ENCODE measurements around the gene DDX24. TPM values are rescaled to one million over a fixed set of nuclear protein-coding genes. Genes with fewer than 3 reads are reported as not detected.

Gene DDX24
- total RNA-seq, 1 donor from 2014 or later: 97.3 TPM

DNA sequence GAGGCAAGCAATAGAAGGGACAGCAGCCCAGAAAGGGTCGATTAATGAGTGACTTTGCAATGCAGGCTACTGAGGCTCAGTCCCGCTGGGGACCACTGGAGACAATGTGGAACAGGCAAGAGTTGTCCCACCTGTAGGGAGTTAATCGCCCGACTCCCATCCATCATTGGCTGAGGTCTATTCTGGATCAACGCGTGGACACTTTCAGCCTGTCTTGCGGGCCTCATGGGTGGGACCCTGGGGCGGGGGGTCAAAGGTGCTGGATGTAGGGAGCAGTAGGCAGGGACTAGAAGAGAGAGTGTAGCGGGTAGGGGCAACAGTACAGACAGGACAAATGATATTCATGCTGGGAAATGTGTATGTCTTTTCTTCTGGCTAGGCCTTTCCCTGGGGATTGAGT lies 42.3 kb upstream of the DDX24 start:
- H3K36me3 ChIP-seq (ENCODE audit: control insufficient read depth, insufficient read depth, low read length): no peaks in the 10 kb centered on the region

DNA sequence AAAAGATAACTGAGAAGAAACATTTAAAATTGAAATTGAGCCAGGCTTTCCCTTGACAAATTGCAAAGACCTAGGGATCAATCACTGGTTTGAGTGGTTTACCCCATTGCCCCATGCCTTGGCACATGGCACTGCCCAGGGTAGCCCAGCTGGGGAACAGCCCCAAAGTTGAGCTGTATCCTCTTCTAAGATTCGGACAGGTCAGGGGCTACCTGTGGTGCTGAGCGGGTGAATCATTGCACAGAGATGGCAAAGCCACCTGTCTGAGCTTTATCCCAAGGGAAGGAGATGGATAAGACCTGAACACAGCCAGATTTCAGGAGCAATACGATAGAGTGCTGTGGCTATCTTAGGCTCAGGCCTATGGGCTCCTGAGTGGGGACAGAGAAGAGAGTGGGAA lies 41.4 kb upstream of the DDX24 start:
- no peaks in the 10 kb centered on the region for H3K36me3 ChIP-seq (ENCODE audit: control insufficient read depth, insufficient read depth, low read length)

More for the DNA sequence above, 42.3 kb upstream of the DDX24 start:
- DNase-seq (ENCODE audit: low read depth): no peak
- peaks cover 2% of the 10 kb centered on the region for H3K27me3 ChIP-seq (ENCODE audit: control insufficient read depth, insufficient read depth, low read length)
- H3K4me3 ChIP-seq (ENCODE audit: low read depth, low read length): no peak overlapping the region
- TF ChIP-seq, protein P1, sequence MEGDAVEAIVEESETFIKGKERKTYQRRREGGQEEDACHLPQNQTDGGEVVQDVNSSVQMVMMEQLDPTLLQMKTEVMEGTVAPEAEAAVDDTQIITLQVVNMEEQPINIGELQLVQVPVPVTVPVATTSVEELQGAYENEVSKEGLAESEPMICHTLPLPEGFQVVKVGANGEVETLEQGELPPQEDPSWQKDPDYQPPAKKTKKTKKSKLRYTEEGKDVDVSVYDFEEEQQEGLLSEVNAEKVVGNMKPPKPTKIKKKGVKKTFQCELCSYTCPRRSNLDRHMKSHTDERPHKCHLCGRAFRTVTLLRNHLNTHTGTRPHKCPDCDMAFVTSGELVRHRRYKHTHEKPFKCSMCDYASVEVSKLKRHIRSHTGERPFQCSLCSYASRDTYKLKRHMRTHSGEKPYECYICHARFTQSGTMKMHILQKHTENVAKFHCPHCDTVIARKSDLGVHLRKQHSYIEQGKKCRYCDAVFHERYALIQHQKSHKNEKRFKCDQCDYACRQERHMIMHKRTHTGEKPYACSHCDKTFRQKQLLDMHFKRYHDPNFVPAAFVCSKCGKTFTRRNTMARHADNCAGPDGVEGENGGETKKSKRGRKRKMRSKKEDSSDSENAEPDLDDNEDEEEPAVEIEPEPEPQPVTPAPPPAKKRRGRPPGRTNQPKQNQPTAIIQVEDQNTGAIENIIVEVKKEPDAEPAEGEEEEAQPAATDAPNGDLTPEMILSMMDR (IDR thresholded peaks at IDR 0.05; ENCODE audit: insufficient read depth, low read length, poor library complexity, severe bottlenecking): no peak

DNA sequence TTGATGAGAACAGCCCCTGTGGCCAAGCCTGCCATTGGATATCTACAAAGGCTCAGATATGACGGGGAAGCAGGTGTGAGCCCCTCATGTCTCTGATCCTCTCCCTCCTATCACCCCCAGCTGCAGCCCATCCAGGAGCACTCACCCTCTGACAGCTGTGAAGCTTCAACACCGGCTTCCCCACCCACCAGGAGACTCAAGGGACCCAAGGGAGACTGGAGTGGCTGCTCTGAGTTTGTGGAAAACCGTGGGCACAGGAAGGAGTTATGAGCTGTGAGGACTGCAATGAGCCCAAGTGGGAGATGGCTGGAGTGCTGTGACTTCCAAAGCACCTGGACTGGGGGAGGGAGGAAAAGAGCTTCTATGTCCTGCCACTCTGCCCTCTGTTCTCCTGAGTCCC lies 40.5 kb upstream of the DDX24 start:
- no peak overlapping the region for H3K4me3 ChIP-seq (ENCODE audit: low read depth, low read length)
- DNase-seq (ENCODE audit: low read depth): no peak
- H3K36me3 ChIP-seq (ENCODE audit: control insufficient read depth, insufficient read depth, low read length): no peaks in the 10 kb centered on the region
- TF ChIP-seq, protein P1 (IDR thresholded peaks at IDR 0.05; ENCODE audit: insufficient read depth, low read length, poor library complexity, severe bottlenecking): no peak
- peaks cover 6% of the 10 kb centered on the region for H3K27me3 ChIP-seq (ENCODE audit: control insufficient read depth, insufficient read depth, low read length)

More for the DNA sequence above, 41.4 kb upstream of the DDX24 start:
- TF ChIP-seq, protein P1 (IDR thresholded peaks at IDR 0.05; ENCODE audit: insufficient read depth, low read length, poor library complexity, severe bottlenecking): no peak
- Histone ChIP-seq H3K27me3 (ENCODE audit: control insufficient read depth, insufficient read depth, low read length) (peaks cover 6% of the 10 kb centered on the region), H3K4me3 (ENCODE audit: low read depth, low read length) (no peak overlapping the region)
- DNase-seq (ENCODE audit: low read depth): no peak

DNA sequence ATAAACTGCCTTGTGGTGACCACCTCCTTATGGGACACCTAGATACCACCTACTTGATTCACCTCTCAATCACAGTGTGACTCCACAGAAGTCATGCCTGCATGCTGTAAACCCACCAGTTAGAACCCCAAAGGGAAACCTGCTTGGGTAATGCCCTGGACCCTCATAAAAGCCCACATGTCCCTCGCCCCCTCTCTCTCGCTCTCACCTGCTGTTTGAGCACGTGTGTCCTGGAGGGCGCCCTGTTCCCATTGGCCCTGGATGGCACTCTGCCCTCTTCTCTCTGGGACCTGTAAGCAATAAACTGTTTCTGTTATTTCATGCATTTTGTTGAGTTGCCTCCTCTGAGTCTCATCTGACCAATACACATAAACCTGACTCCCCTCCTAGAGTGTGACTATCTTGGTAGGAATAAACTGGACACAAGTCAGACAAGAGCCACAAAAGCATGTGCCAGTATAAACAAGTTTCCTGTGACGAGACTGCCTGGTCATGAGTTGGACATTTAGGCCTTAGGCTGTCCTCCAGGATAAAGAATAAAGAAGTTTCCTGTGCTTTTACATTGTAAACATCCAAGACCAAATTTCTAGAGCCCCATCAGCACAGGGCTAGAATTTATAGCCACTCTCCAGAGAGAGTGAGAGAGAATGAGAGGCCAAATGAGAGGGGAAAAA lies 39.8 kb upstream of the DDX24 start:
- no peak for DNase-seq (ENCODE audit: low read depth)
- no peaks in the 10 kb centered on the region for H3K36me3 ChIP-seq (ENCODE audit: control insufficient read depth, insufficient read depth, low read length)
- no peak overlapping the region for H3K4me3 ChIP-seq (ENCODE audit: low read depth, low read length)
- H3K27me3 ChIP-seq (ENCODE audit: control insufficient read depth, insufficient read depth, low read length): peaks cover 9% of the 10 kb centered on the region
- TF ChIP-seq, protein P1 (IDR thresholded peaks at IDR 0.05; ENCODE audit: insufficient read depth, low read length, poor library complexity, severe bottlenecking): no peak

DNA sequence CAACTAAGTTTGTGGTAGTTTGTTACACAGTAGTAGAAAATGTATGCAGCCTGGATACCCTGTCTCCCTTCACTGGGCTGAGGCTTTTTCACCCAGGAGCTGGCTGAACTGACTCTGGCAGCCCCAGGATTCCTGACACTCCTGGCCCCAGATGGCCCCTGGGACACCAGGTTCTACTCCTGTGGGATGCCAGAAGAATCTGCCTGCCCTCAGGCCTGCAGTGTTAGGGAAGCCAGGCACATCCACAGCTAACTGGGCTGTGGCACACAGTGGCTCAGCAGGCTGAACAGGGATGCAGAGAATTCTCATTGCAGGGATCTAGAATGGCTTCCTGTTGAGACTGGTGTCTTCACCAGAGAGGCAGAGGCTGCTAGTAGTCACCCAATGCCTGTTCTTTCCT lies 38.1 kb upstream of the DDX24 start:
- H3K36me3 ChIP-seq (ENCODE audit: control insufficient read depth, insufficient read depth, low read length): no peaks in the 10 kb centered on the region
- H3K4me3 ChIP-seq (ENCODE audit: low read depth, low read length): no peak overlapping the region
- TF ChIP-seq, protein P1 (IDR thresholded peaks at IDR 0.05; ENCODE audit: insufficient read depth, low read length, poor library complexity, severe bottlenecking): no peak
- H3K27me3 ChIP-seq (ENCODE audit: control insufficient read depth, insufficient read depth, low read length): peaks cover 9% of the 10 kb centered on the region
- DNase-seq (ENCODE audit: low read depth): no peak

DNA sequence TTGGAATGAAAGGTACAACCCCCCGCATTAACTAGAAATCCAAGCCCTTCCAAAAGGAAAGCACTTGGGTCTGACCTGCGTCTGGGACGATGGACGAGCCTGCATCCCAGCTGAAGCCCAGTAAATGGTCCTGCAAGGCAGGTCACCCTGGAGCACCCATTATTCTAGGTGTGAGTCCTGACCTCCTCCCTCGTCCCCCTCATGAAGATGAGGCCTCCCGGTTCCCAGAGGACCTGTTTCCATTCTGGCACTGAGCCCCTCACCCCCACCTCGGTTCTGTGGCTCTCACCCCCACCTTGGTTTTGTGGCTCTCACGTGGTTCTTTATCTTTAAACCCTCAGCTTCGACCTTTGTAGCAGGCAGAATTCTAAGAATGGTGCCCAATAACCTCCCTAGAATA lies 36.9 kb upstream of the DDX24 start:
- no peak for DNase-seq (ENCODE audit: low read depth)
- peaks cover 9% of the 10 kb centered on the region for H3K27me3 ChIP-seq (ENCODE audit: control insufficient read depth, insufficient read depth, low read length)
- TF ChIP-seq, protein P1 (IDR thresholded peaks at IDR 0.05; ENCODE audit: insufficient read depth, low read length, poor library complexity, severe bottlenecking): no peak
- no peak overlapping the region for H3K4me3 ChIP-seq (ENCODE audit: low read depth, low read length)
- no peaks in the 10 kb centered on the region for H3K36me3 ChIP-seq (ENCODE audit: control insufficient read depth, insufficient read depth, low read length)

All from kidney epithelial cell (primary cell).